Measurements from ENCODE around the gene GPR39.

DNA sequence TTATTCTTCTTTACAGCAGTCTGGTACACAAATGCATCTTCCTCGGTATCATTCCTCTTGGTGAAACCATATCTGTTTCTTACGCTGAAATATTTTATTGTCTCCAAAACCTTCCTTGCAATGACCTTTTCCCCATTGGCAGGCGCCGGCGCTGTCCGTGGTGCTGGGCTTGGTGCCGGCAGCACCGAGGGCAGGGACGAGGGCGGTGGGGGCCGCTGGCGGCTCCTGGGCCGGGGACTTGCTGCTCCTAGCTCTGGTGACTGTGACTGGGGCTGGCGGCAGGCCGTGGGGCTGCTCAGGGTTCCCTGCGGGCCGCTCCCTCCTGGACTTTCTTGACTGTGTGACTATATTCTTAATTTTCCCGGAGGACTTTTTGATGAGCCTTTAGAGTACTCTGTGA lies 72.5 kb downstream of the GPR39 start:
- TF ChIP-seq, protein P1, sequence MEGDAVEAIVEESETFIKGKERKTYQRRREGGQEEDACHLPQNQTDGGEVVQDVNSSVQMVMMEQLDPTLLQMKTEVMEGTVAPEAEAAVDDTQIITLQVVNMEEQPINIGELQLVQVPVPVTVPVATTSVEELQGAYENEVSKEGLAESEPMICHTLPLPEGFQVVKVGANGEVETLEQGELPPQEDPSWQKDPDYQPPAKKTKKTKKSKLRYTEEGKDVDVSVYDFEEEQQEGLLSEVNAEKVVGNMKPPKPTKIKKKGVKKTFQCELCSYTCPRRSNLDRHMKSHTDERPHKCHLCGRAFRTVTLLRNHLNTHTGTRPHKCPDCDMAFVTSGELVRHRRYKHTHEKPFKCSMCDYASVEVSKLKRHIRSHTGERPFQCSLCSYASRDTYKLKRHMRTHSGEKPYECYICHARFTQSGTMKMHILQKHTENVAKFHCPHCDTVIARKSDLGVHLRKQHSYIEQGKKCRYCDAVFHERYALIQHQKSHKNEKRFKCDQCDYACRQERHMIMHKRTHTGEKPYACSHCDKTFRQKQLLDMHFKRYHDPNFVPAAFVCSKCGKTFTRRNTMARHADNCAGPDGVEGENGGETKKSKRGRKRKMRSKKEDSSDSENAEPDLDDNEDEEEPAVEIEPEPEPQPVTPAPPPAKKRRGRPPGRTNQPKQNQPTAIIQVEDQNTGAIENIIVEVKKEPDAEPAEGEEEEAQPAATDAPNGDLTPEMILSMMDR (IDR thresholded peaks at IDR 0.05), result no peak
- TF ChIP-seq POLR2A (IDR thresholded peaks at IDR 0.05), result no peak

Data from adrenal gland (tissue), 5 donors.